Measurements from ENCODE around the gene DNAJC13. TPM values are rescaled to one million over a fixed set of nuclear protein-coding genes. Genes with fewer than 3 reads are reported as not detected.

Gene DNAJC13
- total RNA-seq, 2 experiments from 2014 or later = 29.9 to 32.0 TPM

- POLR2A ChIA-PET = interaction anchor here (1.5 kb wide), 1 partner anchor 8 kb away, joined by 3 read pairs; no protein-coding TSS in a partner anchor
- H3K4me1 Mint-ChIP-seq (ENCODE audit: low read depth) = peaks cover 13% of the 10 kb centered on the region
- ATAC-seq = peak; percentile 91
- TF ChIP-seq CTCF (IDR thresholded peaks at IDR 0.05) = no peak
- DNase-seq = peak; percentile 26
- peak overlapping the region; percentile 81 for H3K27ac Mint-ChIP-seq
- intact Hi-C loops (cut with micrococcal nuclease) = loop anchor here (1.0 kb wide), 1 partner anchor 106 kb away; no protein-coding TSS in a partner anchor
- no peaks in the 10 kb centered on the region for H3K27me3 Mint-ChIP-seq
- no peaks in the 10 kb centered on the region for H3K9me3 Mint-ChIP-seq
- H3K36me3 Mint-ChIP-seq (ENCODE audit: low read depth) = peaks cover 24% of the 10 kb centered on the region
- CTCF ChIA-PET = interaction anchor here (0.9 to 7.3 kb wide), 38 partner anchors 8 to 185 kb away, joined by 3 to 130 read pairs (median 4); partner anchors contain the start of gene UBA5
- no peak overlapping the region for H3K4me3 Mint-ChIP-seq
These were observed 119.3 kb downstream of the DNAJC13 start for GRCh38 chr3:132536442-132537153.

- ATAC-seq = no peak
- no peak for DNase-seq
- no peak overlapping the region for H3K4me3 Mint-ChIP-seq
- no peak for TF ChIP-seq CTCF (IDR thresholded peaks at IDR 0.05)
- H3K9me3 Mint-ChIP-seq = no peaks in the 10 kb centered on the region
- H3K4me1 Mint-ChIP-seq (ENCODE audit: low read depth) = peaks cover 19% of the 10 kb centered on the region
- intact Hi-C loops (cut with micrococcal nuclease) = no loop called here
- peak overlapping the region; percentile 81 for H3K27ac Mint-ChIP-seq
- CTCF ChIA-PET = interaction anchor here (1.1 to 7.3 kb wide), 10 partner anchors 9 to 178 kb away, joined by 3 to 130 read pairs (median 6); no protein-coding TSS in a partner anchor
- POLR2A ChIA-PET = interaction anchor here (1.6 kb wide), 1 partner anchor 14 kb away, joined by 3 read pairs; no protein-coding TSS in a partner anchor
- H3K27me3 Mint-ChIP-seq = no peaks in the 10 kb centered on the region
- H3K36me3 Mint-ChIP-seq (ENCODE audit: low read depth) = peaks cover 29% of the 10 kb centered on the region
These were observed 120.0 kb downstream of the DNAJC13 start for GRCh38 chr3:132537297-132537696.

GRCh38 chr3:132538072-132538471, 120.8 kb downstream of the DNAJC13 start:
- POLR2A ChIA-PET = interaction anchor here (1.6 kb wide), 1 partner anchor 13 kb away, joined by 3 read pairs; no protein-coding TSS in a partner anchor
- TF ChIP-seq CTCF (IDR thresholded peaks at IDR 0.05) = no peak
- DNase-seq (no peak), ATAC-seq (no peak)
- intact Hi-C loops (cut with micrococcal nuclease) = no loop called here
- no peaks in the 10 kb centered on the region for H3K9me3 Mint-ChIP-seq
- H3K27me3 Mint-ChIP-seq = no peaks in the 10 kb centered on the region
- H3K27ac Mint-ChIP-seq = no peak overlapping the region
- H3K4me1 Mint-ChIP-seq (ENCODE audit: low read depth) = peaks cover 27% of the 10 kb centered on the region
- H3K4me3 Mint-ChIP-seq = no peak overlapping the region
- CTCF ChIA-PET = interaction anchor here (1.1 to 7.3 kb wide), 4 partner anchors 11 to 110 kb away, joined by 3 to 130 read pairs (median 50); no protein-coding TSS in a partner anchor
- H3K36me3 Mint-ChIP-seq (ENCODE audit: low read depth) = peaks cover 33% of the 10 kb centered on the region

- ChIA-PET POLR2A (no interaction called here), CTCF (interaction anchor here (4.6 to 6.9 kb wide), 2 partner anchors 9 to 103 kb away, joined by 24 to 76 read pairs; no protein-coding TSS in a partner anchor)
- Mint-ChIP-seq H3K4me1 (ENCODE audit: low read depth) (peaks cover 43% of the 10 kb centered on the region), H3K9me3 (no peaks in the 10 kb centered on the region), H3K36me3 (ENCODE audit: low read depth) (peaks cover 40% of the 10 kb centered on the region), H3K27ac (no peak overlapping the region), H3K27me3 (no peaks in the 10 kb centered on the region), H3K4me3 (no peak overlapping the region)
- TF ChIP-seq CTCF (IDR thresholded peaks at IDR 0.05) = no peak
- ATAC-seq (no peak), DNase-seq (no peak)
- intact Hi-C loops (cut with micrococcal nuclease) = loop anchor here (5.0 kb wide), 1 partner anchor 118 kb away; the partner anchor contains the start of gene ACAD11
These were observed 122.4 kb downstream of the DNAJC13 start for GRCh38 chr3:132539681-132540080.
